GM06990 (cell line): Measurements from ENCODE around the gene DYNC1LI1.

Experiments
- DNase-seq: peaks from one replicate; pipeline ENCODE4 v3.0.0-alpha.2; 2011; ENCODE audit not compliant: insufficient read length; ENCODE audit errors: extremely low read depth
- H3K27me3 ChIP-seq: replicated peaks from 2 replicates; pipeline ENCODE4 v1.6.0; 2011; ENCODE audit warnings: low read length; ENCODE audit not compliant: control insufficient read depth, insufficient read depth
- H3K36me3 ChIP-seq: 2 replicates; pipeline ENCODE4 v1.5.1; 2011; ENCODE audit warnings: low read length; ENCODE audit not compliant: control insufficient read depth, insufficient read depth
- H3K4me3 ChIP-seq: replicated peaks from 2 replicates; pipeline ENCODE4 v1.5.1; 2011; ENCODE audit warnings: low read depth, mild to moderate bottlenecking, control low read depth, low read length
- CTCF ChIP-seq: IDR thresholded peaks from 2 replicates; pipeline ENCODE4 v1.5.1; 2011; ENCODE audit warnings: low read length, control low read depth, mild to moderate bottlenecking, inconsistent platforms; ENCODE audit not compliant: insufficient read depth, poor library complexity, severe bottlenecking

The DYNC1LI1 gene

GRCh38 chr3:32570421-32571191 lies at the start of gene DYNC1LI1:
TSS of gene DYNC1LI1 (minus strand) at chr3:32570858. CDS start at chr3:32570770, 88 bp downstream.
- DNase-seq, result peak; percentile 95
- H3K4me3 ChIP-seq, result peak within 1 kb of the TSS; percentile 94
- TF ChIP-seq CTCF, result no peak
- no peaks in the 10 kb centered on the region for H3K27me3 ChIP-seq
- H3K36me3 ChIP-seq, result no peaks in the 10 kb centered on the region

GRCh38 chr3:32619395-32619794 lies 48.7 kb upstream of the DYNC1LI1 start:
- Histone ChIP-seq H3K4me3 (no peak overlapping the region), H3K27me3 (no peaks in the 10 kb centered on the region), H3K36me3 (no peaks in the 10 kb centered on the region)
- no peak for DNase-seq
- no peak for TF ChIP-seq CTCF

GRCh38 chr3:32616267-32616962 lies 45.8 kb upstream of the DYNC1LI1 start:
- Histone ChIP-seq H3K36me3 (no peaks in the 10 kb centered on the region), H3K27me3 (no peaks in the 10 kb centered on the region), H3K4me3 (no peak overlapping the region)
- TF ChIP-seq CTCF, result no peak
- DNase-seq, result no peak

- no peak overlapping the region for H3K4me3 ChIP-seq
- H3K27me3 ChIP-seq, result no peaks in the 10 kb centered on the region
- DNase-seq, result no peak
- H3K36me3 ChIP-seq, result no peaks in the 10 kb centered on the region
- TF ChIP-seq CTCF, result no peak
Observed at GRCh38 chr3:32614956-32615355, 44.3 kb upstream of the DYNC1LI1 start.

GRCh38 chr3:32613183-32613582 lies 42.5 kb upstream of the DYNC1LI1 start:
- H3K27me3 ChIP-seq, result no peaks in the 10 kb centered on the region
- H3K4me3 ChIP-seq, result no peak overlapping the region
- no peak for DNase-seq
- no peaks in the 10 kb centered on the region for H3K36me3 ChIP-seq
- TF ChIP-seq CTCF, result no peak

GRCh38 chr3:32612547-32612946 lies 41.9 kb upstream of the DYNC1LI1 start:
- DNase-seq, result no peak
- TF ChIP-seq CTCF, result no peak
- Histone ChIP-seq H3K27me3 (no peaks in the 10 kb centered on the region), H3K36me3 (no peaks in the 10 kb centered on the region), H3K4me3 (no peak overlapping the region)
